Gastrocnemius medialis (tissue), 4 donors: ENCODE results near the gene PLCB1.

Source experiments
- POLR2A ChIP-seq, 2 donors: fragments of 450-650 bp; IDR thresholded peaks; one replicate each; pipeline ENCODE4 v1.6.1; 2017; ENCODE audit warnings: antibody characterized with exemption in 2 of 2, mild to moderate bottlenecking in 2 of 2, moderate library complexity in 2 of 2
- TF ChIP-seq, protein P1 (sequence below), 5 experiments: fragments of 450-650 bp in 3 of 5; fragments of 200-600 bp in 2 of 5; sonication (generic) in 2 of 5; IDR thresholded peaks in 4 of 5; conservative IDR thresholded peaks in 1 of 5; 1 replicate in 4 of 5; 2 replicates in 1 of 5; pipeline ENCODE4 v1.5.1; 2016 to 2019; ENCODE audit warnings: antibody characterized with exemption in 5 of 5, mild to moderate bottlenecking in 3 of 5, moderate library complexity in 3 of 5

DNA sequence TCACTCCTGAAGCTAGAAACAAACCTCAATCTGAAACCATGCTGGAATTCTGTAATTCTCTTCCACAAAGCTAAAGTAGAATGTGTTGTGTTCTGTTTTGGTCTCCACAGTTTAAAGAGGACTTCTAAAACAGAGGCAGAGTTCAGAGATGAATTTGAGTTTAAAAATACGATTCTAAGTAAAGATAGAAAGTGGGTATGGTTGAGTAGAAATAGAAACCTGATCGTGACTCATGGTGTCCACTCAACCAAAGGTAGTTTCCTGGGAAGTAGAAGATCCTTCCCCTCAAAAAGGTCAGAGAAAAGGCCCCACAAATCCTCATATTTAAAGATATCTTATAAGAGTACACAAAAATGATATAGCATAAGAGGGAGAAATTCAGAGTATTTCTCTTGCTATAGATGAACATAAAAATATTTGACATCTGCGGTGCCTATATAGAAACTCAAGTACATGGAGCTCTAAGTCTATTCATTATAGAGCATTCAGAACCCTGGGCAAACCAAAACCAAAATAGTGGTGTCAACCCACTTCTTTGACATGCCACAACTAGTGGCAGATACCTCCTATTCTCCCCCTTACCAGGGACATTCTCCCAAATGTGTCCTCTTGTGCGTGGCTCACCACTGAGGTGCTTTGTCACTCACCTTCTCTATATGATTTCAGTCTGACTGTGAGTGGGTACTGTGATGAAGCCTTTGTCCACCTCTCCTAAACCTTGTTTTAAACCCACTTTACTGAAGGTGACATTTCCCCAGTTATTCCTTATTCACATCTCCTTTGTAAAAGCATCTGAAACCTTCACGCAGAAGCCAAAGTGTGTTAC is 84.5 kb downstream of the PLCB1 start:
- TF ChIP-seq, protein P1, sequence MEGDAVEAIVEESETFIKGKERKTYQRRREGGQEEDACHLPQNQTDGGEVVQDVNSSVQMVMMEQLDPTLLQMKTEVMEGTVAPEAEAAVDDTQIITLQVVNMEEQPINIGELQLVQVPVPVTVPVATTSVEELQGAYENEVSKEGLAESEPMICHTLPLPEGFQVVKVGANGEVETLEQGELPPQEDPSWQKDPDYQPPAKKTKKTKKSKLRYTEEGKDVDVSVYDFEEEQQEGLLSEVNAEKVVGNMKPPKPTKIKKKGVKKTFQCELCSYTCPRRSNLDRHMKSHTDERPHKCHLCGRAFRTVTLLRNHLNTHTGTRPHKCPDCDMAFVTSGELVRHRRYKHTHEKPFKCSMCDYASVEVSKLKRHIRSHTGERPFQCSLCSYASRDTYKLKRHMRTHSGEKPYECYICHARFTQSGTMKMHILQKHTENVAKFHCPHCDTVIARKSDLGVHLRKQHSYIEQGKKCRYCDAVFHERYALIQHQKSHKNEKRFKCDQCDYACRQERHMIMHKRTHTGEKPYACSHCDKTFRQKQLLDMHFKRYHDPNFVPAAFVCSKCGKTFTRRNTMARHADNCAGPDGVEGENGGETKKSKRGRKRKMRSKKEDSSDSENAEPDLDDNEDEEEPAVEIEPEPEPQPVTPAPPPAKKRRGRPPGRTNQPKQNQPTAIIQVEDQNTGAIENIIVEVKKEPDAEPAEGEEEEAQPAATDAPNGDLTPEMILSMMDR (IDR thresholded peaks at IDR 0.05 in 4 of 5, conservative IDR thresholded peaks at IDR 0.05 in 1 of 5), result no peak
- no peak for TF ChIP-seq POLR2A (IDR thresholded peaks at IDR 0.05)
